Measurements from ENCODE around the gene TBX18. TPM values are rescaled to one million over a fixed set of nuclear protein-coding genes. Genes with fewer than 3 reads are reported as not detected.

Gene TBX18
- total RNA-seq, 4 donors from 2014 or later, result under 0.01 to 19.9 (median 4.3) TPM

DNA sequence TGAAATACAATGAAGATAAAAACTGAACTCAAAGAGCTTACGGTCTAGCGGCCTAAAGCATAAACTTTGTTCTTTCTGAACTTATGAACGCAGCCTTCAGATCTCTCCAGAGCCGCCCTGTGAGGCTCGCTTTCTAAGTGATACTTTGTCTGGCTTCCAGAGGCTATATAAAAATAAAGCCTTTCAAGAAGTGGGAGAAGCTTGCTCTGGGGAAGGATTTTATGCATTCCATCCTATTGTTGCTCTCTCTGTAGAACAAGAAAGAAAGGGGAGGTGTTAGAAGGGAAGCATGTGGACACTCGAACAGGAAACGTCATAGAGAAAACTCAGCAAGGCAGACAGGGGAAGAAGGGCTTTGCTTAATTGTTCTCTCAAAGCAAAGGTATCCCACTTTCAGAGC lies 77.0 kb downstream of the TBX18 start:
- intact Hi-C loops (cut with DNase I; ENCODE audit: low total_unique reads), result no loop called here
- Histone ChIP-seq H3K4me1 (peaks cover 0 to 5% of the 10 kb centered on the region in 2 donors), H3K4me3 (no peak overlapping the region), H3K27ac (peak overlapping the region in 1 of 2 donors; percentile 21), H3K36me3 (no peaks in the 10 kb centered on the region), H3K27me3 (no peaks in the 10 kb centered on the region), H3K9me3 (no peaks in the 10 kb centered on the region)
- no peak for DNase-seq
- TF ChIP-seq, protein P1, sequence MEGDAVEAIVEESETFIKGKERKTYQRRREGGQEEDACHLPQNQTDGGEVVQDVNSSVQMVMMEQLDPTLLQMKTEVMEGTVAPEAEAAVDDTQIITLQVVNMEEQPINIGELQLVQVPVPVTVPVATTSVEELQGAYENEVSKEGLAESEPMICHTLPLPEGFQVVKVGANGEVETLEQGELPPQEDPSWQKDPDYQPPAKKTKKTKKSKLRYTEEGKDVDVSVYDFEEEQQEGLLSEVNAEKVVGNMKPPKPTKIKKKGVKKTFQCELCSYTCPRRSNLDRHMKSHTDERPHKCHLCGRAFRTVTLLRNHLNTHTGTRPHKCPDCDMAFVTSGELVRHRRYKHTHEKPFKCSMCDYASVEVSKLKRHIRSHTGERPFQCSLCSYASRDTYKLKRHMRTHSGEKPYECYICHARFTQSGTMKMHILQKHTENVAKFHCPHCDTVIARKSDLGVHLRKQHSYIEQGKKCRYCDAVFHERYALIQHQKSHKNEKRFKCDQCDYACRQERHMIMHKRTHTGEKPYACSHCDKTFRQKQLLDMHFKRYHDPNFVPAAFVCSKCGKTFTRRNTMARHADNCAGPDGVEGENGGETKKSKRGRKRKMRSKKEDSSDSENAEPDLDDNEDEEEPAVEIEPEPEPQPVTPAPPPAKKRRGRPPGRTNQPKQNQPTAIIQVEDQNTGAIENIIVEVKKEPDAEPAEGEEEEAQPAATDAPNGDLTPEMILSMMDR (IDR thresholded peaks at IDR 0.05), result no peak
- no peak for TF ChIP-seq POLR2A (IDR thresholded peaks at IDR 0.05)

DNA sequence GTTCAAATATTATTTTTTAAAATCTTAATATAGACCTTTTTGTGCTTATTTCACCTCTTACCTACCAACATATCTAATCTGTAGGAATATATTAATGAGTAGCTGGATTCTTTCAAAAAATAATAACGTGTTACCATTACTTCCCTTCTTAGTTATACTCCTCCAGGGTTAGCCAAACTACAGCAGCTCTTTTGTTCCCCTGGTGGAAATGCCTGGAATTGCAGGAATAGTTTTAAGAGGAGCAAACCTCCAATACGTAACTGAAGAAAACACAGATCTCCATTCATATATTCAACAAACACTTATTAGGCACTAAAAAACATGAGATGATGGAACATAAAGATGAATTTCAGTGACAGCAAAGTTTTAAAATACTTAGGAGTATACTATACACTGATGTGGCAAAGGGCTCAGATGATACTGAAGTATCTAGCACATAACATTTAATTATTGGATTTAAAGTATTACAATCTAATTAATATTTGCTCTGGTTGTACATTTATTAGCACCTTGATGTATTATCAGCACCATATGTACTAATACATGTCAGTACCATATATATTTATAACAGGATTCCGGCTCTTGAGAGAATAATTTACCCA lies 78.3 kb downstream of the TBX18 start:
- Histone ChIP-seq H3K27me3 (no peaks in the 10 kb centered on the region), H3K9me3 (no peaks in the 10 kb centered on the region), H3K36me3 (no peaks in the 10 kb centered on the region), H3K4me1 (peaks cover 0 to 5% of the 10 kb centered on the region in 2 donors), H3K4me3 (no peak overlapping the region), H3K27ac (no peak overlapping the region)
- intact Hi-C loops (cut with DNase I; ENCODE audit: low total_unique reads), result no loop called here
- DNase-seq, result no peak
- TF ChIP-seq, protein P1 (IDR thresholded peaks at IDR 0.05), result peak in 1 of 4 experiments; percentile 5
- no peak for TF ChIP-seq POLR2A (IDR thresholded peaks at IDR 0.05)

GRCh38 chr6:84681693-84682326 lies 82.6 kb downstream of the TBX18 start:
- Histone ChIP-seq H3K9me3 (no peaks in the 10 kb centered on the region), H3K27me3 (no peaks in the 10 kb centered on the region), H3K4me3 (no peak overlapping the region), H3K27ac (no peak overlapping the region), H3K4me1 (no peaks in the 10 kb centered on the region), H3K36me3 (no peaks in the 10 kb centered on the region)
- TF ChIP-seq, protein P1 (IDR thresholded peaks at IDR 0.05), result no peak
- TF ChIP-seq POLR2A (IDR thresholded peaks at IDR 0.05), result no peak
- intact Hi-C loops (cut with DNase I; ENCODE audit: low total_unique reads), result no loop called here
- no peak for DNase-seq

GRCh38 chr6:84675651-84676050 lies 88.7 kb downstream of the TBX18 start:
- H3K27me3 ChIP-seq, result no peaks in the 10 kb centered on the region
- H3K36me3 ChIP-seq, result no peaks in the 10 kb centered on the region
- intact Hi-C loops (cut with DNase I; ENCODE audit: low total_unique reads), result no loop called here
- no peaks in the 10 kb centered on the region for H3K9me3 ChIP-seq
- TF ChIP-seq POLR2A (IDR thresholded peaks at IDR 0.05), result no peak
- TF ChIP-seq, protein P1 (IDR thresholded peaks at IDR 0.05), result no peak
- H3K27ac ChIP-seq, result no peak overlapping the region
- H3K4me1 ChIP-seq, result no peaks in the 10 kb centered on the region
- DNase-seq, result no peak
- no peak overlapping the region for H3K4me3 ChIP-seq

- TF ChIP-seq, protein P1 (IDR thresholded peaks at IDR 0.05), result no peak
- no peak for TF ChIP-seq POLR2A (IDR thresholded peaks at IDR 0.05)
- intact Hi-C loops (cut with DNase I; ENCODE audit: low total_unique reads), result no loop called here
Measured at GRCh38 chr6:84674395-84674794, 90.0 kb downstream of the TBX18 start.

More at GRCh38 chr6:84674395-84674794, 90.0 kb downstream of the TBX18 start:
- Histone ChIP-seq H3K36me3 (no peaks in the 10 kb centered on the region), H3K9me3 (no peaks in the 10 kb centered on the region), H3K27ac (no peak overlapping the region), H3K27me3 (no peaks in the 10 kb centered on the region), H3K4me1 (no peaks in the 10 kb centered on the region), H3K4me3 (no peak overlapping the region)
- no peak for DNase-seq

Measured in uterus (tissue), 4 donors.